Aorta (tissue), 5 donors: Measurements from ENCODE around the gene PRLHR. TPM values are rescaled to one million over a fixed set of nuclear protein-coding genes. Genes with fewer than 3 reads are reported as not detected.

Experiments used
- ATAC-seq: fragments of 200-7000 bp; cut with Tn5 transposase; one replicate; pipeline ENCODE4 v1.9.1; 2022; ENCODE audit warnings: moderate library complexity; ENCODE audit not compliant: low FRiP score
- DNase-seq, 2 donors: peaks; one replicate each; pipeline ENCODE4 v3.0.0-alpha.2; 2020
- H3K27ac ChIP-seq, 2 donors: one replicate each; pipeline ENCODE4 v1.5.1; 2013; ENCODE audit warnings: low read length in 2 of 2, mild to moderate bottlenecking in 2 of 2, moderate library complexity in 2 of 2, control low read depth in 1 of 2, inconsistent platforms in 1 of 2, low read depth in 1 of 2
- H3K27me3 ChIP-seq, 2 donors: one replicate each; pipeline ENCODE4 v1.6.1; 2013; ENCODE audit warnings: control low read depth in 1 of 2, low read length in 1 of 2, mild to moderate bottlenecking in 1 of 2, moderate library complexity in 1 of 2; ENCODE audit not compliant: insufficient read depth in 2 of 2, control insufficient read depth in 1 of 2
- H3K36me3 ChIP-seq, 2 donors: one replicate each; pipeline ENCODE4 v1.6.1; 2013; ENCODE audit warnings: control low read depth in 1 of 2, low read length in 1 of 2, mild to moderate bottlenecking in 1 of 2; ENCODE audit not compliant: insufficient read depth in 2 of 2, control insufficient read depth in 1 of 2
- H3K4me1 ChIP-seq, 2 donors: one replicate each; pipeline ENCODE4 v1.6.1; 2013; ENCODE audit warnings: low read length in 2 of 2, control low read depth in 1 of 2, mild to moderate bottlenecking in 1 of 2, moderate library complexity in 1 of 2; ENCODE audit not compliant: insufficient read depth in 2 of 2, control insufficient read depth in 1 of 2
- H3K4me3 ChIP-seq, 2 donors: one replicate each; pipeline ENCODE4 v1.5.1; 2013; ENCODE audit warnings: low read length in 2 of 2, control low read depth in 1 of 2, mild to moderate bottlenecking in 1 of 2
- H3K9me3 ChIP-seq: one replicate; pipeline ENCODE4 v1.6.1; 2013; ENCODE audit warnings: mild to moderate bottlenecking, low read length; ENCODE audit not compliant: control insufficient read depth
- WGBS, 2 donors: extraction: QIAGEN DNeasy Blood & Tissue Kit; methylation state at CpG; one replicate each; pipeline ENCODE4 v1.1.7; 2013; 5-methylcytosine and 5-hydroxymethylcytosine counted together
- intact Hi-C, 2 donors: fragments of 100-400 bp; cut with DNase I; formaldehyde crosslinking; loops; one replicate each; pipeline versions ENCODE4 v1.14.2 to v1.15.0; 2022
- polyA plus RNA-seq, 2 donors: library from polyadenylated mRNA; stranded (reverse); fragments of 200-250 nt; gene quantifications; one replicate each; pipeline ENCODE4 v1.2.3, GENCODE V29; 2013
- total RNA-seq, 2 donors: library from RNA; stranded (reverse); fragmentation: NEBNext Ultra II Directional; extraction: Animal tissue kit (Norgen Biotek cat#: 25700); gene quantifications; one replicate each; pipeline ENCODE4 v1.2.1, GENCODE V29; 2021
- donor health status: healthy with polysubstance abuse.
- donor health status: Bipolar disorder and iron deficiency.
- donor health status: DM: no; HTN: no; CAD: no.
- donor health status: DM: no; HTN: no; CAD: no.
- donor health status: DM: yes; HTN: yes; CAD: no.

Gene PRLHR
- total and polyA plus RNA-seq, 4 donors: not detected

DNA sequence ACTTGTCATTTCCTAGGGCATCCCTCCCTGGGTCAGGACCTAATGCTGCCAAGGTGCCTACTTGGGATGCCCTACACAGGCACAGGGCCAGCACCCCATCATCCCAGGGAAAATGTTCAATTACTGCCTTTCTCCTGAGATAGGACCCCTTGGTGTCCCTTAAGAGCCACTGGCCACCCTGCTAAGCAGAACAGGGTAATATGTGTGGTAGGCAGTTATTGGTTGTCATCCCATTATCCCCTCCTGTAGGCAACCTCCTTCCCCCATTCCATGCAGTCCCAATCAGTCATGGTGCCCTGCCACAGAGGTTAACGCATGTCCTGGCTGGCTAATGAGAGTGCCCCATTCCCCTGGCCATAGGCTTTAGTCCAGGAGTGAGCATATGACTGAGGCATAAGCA, 53.2 kb downstream of the PRLHR start:
- H3K4me1 ChIP-seq: no peaks in the 10 kb centered on the region
- H3K4me3 ChIP-seq: no peak overlapping the region
- intact Hi-C loops: no loop called here
- peaks cover 3% of the 10 kb centered on the region for H3K9me3 ChIP-seq
- H3K27ac ChIP-seq: no peak overlapping the region
- ATAC-seq (no peak), DNase-seq (no peak)
- 83 to 93% methylated on average over 1 of the region's 1 CpG for WGBS, 2 donors
- H3K27me3 ChIP-seq: peaks cover 0 to 2% of the 10 kb centered on the region in 2 donors
- no peaks in the 10 kb centered on the region for H3K36me3 ChIP-seq

DNA sequence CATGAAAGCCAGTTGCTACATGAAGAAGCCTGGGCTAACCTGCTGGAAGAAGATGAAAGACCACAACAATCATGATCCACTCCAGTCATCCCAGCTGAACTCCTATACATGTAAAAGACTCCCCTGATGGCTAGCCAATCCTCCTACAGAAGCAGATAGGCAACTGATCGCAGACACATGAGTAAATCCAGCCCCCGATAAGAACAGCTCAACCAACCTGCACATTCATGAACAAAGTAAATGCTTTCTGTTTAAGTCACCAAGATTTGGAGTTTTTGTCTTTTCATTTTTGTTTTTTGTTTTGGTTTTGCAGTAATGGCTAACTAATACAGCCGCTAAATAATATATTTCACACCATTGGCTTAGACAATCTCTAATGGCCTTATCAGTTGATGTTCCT, 53.7 kb downstream of the PRLHR start:
- no peak for DNase-seq

More for the DNA sequence above, 53.7 kb downstream of the PRLHR start:
- Histone ChIP-seq H3K27ac (no peak overlapping the region), H3K4me1 (no peaks in the 10 kb centered on the region), H3K9me3 (peaks cover 3% of the 10 kb centered on the region), H3K27me3 (peaks cover 0 to 2% of the 10 kb centered on the region in 2 donors), H3K36me3 (no peaks in the 10 kb centered on the region), H3K4me3 (no peak overlapping the region)
- intact Hi-C loops: no loop called here
- 85 to 89% methylated on average over 3 of the region's 3 CpGs for WGBS, 2 donors
- no peak for ATAC-seq

Other genes starting within 250 kb of the PRLHR start
- 10 to 100 TPM; 39.2 to 48.7 TPM for gene CACUL1, start 159.3 kb upstream of the PRLHR start, total RNA-seq
- gene CACUL1, start 159.3 kb upstream of the PRLHR start, polyA plus RNA-seq: 1 to 10 TPM; 5.3 to 8.5 TPM